WTC11 (cell line): Measurements from ENCODE around the gene AKAP8. TPM values are rescaled to one million over a fixed set of nuclear protein-coding genes. Genes with fewer than 3 reads are reported as not detected.

Source experiments
- ATAC-seq: fragments of 200-7000 bp; cut with Tn5 transposase; 2 replicates; pipeline ENCODE4 v1.10.0; 2021; ENCODE audit warnings: mild to moderate bottlenecking, moderate library complexity
- CTCF ChIA-PET: fragments of 300-600 bp; sonication (Branson Sonifier 250); formaldehyde crosslinking; loops from one replicate; lab custom pipeline; 2021; ENCODE audit warnings: antibody characterized with exemption; lab: Charles Lee
- POLR2A ChIA-PET: fragments of 350-600 bp; sonication (Branson Sonifier 250); formaldehyde crosslinking; loops from one replicate; lab custom pipeline; 2021; ENCODE audit warnings: antibody characterized with exemption; lab: Charles Lee
- DNase-seq: peaks from one replicate; pipeline ENCODE4 v3.0.0; 2021; ENCODE audit warnings: low spot score
- H3K27ac Mint-ChIP-seq: 2 replicates; pipeline ENCODE4 v1.8.0; 2021; ENCODE audit warnings: mixed read lengths
- H3K27me3 Mint-ChIP-seq: 2 replicates; pipeline ENCODE4 v1.8.0; 2021; ENCODE audit warnings: low read depth, mild to moderate bottlenecking, moderate library complexity, mixed read lengths
- H3K36me3 Mint-ChIP-seq: 2 replicates; pipeline ENCODE4 v1.8.0; 2021; ENCODE audit warnings: mixed read lengths
- H3K4me1 Mint-ChIP-seq: 2 replicates; pipeline ENCODE4 v1.8.0; 2022; ENCODE audit warnings: mixed read lengths
- H3K4me3 Mint-ChIP-seq: 2 replicates; pipeline ENCODE4 v1.8.0; 2021; ENCODE audit warnings: mild to moderate bottlenecking, moderate library complexity, mixed read lengths
- H3K9me3 Mint-ChIP-seq: 2 replicates; pipeline ENCODE4 v1.8.0; 2021; ENCODE audit warnings: mixed read lengths
- CBFB ChIP-seq: sonication (generic); formaldehyde crosslinking; IDR thresholded peaks from 2 replicates; pipeline ENCODE4 v1.8.1; 2022; ENCODE audit warnings: mild to moderate bottlenecking, low read depth, missing genetic modification reagents
- CDX4 ChIP-seq: fragments of 250-450 bp; sonication (Bioruptor Pico); IDR thresholded peaks from 2 replicates; pipeline ENCODE4 v1.9.0; 2021; ENCODE audit warnings: moderate library complexity, mild to moderate bottlenecking, inconsistent platforms, borderline replicate concordance
- ELF4 ChIP-seq: sonication (generic); formaldehyde crosslinking; IDR thresholded peaks from 2 replicates; pipeline ENCODE4 v1.8.1; 2022; ENCODE audit warnings: low read depth, mild to moderate bottlenecking, moderate library complexity, missing genetic modification reagents
- FOXJ3 ChIP-seq: sonication (generic); formaldehyde crosslinking; IDR thresholded peaks from 2 replicates; pipeline ENCODE4 v1.9.0; 2021; ENCODE audit warnings: missing genetic modification reagents, mild to moderate bottlenecking, borderline replicate concordance
- FOXP1 ChIP-seq: sonication (generic); formaldehyde crosslinking; IDR thresholded peaks from 2 replicates; pipeline ENCODE4 v1.8.0; 2022; ENCODE audit warnings: missing genetic modification reagents, mild to moderate bottlenecking, moderate library complexity, borderline replicate concordance
- GABPB1 ChIP-seq: sonication (generic); formaldehyde crosslinking; IDR thresholded peaks from 2 replicates; pipeline ENCODE4 v1.8.1; 2023; ENCODE audit warnings: mild to moderate bottlenecking, missing genetic modification reagents
- IRF2 ChIP-seq: sonication (generic); formaldehyde crosslinking; IDR thresholded peaks from 2 replicates; pipeline ENCODE4 v1.8.0; 2022; ENCODE audit warnings: low read depth, missing genetic modification reagents, borderline replicate concordance
- JAZF1 ChIP-seq: fragments of 250-450 bp; sonication (Bioruptor Pico); IDR thresholded peaks from 2 replicates; pipeline ENCODE4 v1.9.0; 2021; ENCODE audit warnings: moderate library complexity, mild to moderate bottlenecking, inconsistent platforms
- KAT7 ChIP-seq: sonication (generic); formaldehyde crosslinking; IDR thresholded peaks from 2 replicates; pipeline ENCODE4 v1.8.1; 2023; ENCODE audit warnings: missing genetic modification reagents, mild to moderate bottlenecking, borderline replicate concordance
- NR3C1 ChIP-seq: sonication (generic); formaldehyde crosslinking; conservative IDR thresholded peaks from 2 replicates; pipeline ENCODE4 v1.8.1; 2023; ENCODE audit warnings: low read depth, mild to moderate bottlenecking, missing genetic modification reagents
- PRDM15 ChIP-seq: sonication (generic); formaldehyde crosslinking; IDR thresholded peaks from 2 replicates; pipeline ENCODE4 v1.8.0; 2022; ENCODE audit warnings: missing genetic modification reagents
- SMAD3 ChIP-seq: sonication (generic); formaldehyde crosslinking; IDR thresholded peaks from 2 replicates; pipeline ENCODE4 v1.8.0; 2022; ENCODE audit warnings: missing genetic modification reagents, mild to moderate bottlenecking, borderline replicate concordance
- SP1 ChIP-seq: sonication (generic); formaldehyde crosslinking; conservative IDR thresholded peaks from 2 replicates; pipeline ENCODE4 v1.8.1; 2022; ENCODE audit warnings: missing genetic modification reagents
- TEAD1 ChIP-seq: sonication (generic); formaldehyde crosslinking; IDR thresholded peaks from 2 replicates; pipeline ENCODE4 v1.8.0; 2022; ENCODE audit warnings: mild to moderate bottlenecking, missing genetic modification reagents
- ZBTB43 ChIP-seq: sonication (generic); formaldehyde crosslinking; IDR thresholded peaks from 2 replicates; pipeline ENCODE4 v1.8.1; 2023; ENCODE audit warnings: mild to moderate bottlenecking, missing genetic modification reagents
- ZNF121 ChIP-seq: sonication (generic); formaldehyde crosslinking; IDR thresholded peaks from 2 replicates; pipeline ENCODE4 v1.8.0; 2023; ENCODE audit warnings: missing genetic modification reagents
- ZNF416 ChIP-seq: fragments of 250-450 bp; sonication (Bioruptor Pico); IDR thresholded peaks from 2 replicates; pipeline ENCODE4 v1.9.0; 2021; ENCODE audit warnings: mild to moderate bottlenecking, inconsistent platforms
- ZNF532 ChIP-seq: fragments of 250-450 bp; sonication (Bioruptor Pico); IDR thresholded peaks from 2 replicates; pipeline ENCODE4 v1.9.0; 2021; ENCODE audit warnings: mild to moderate bottlenecking, borderline replicate concordance
- total RNA-seq: library from RNA; stranded (reverse); gene quantifications from 3 replicates; pipeline ENCODE4 v1.2.3, GENCODE V29; 2021
- TF ChIP-seq, protein P1 (sequence below): sonication (generic); formaldehyde crosslinking; IDR thresholded peaks from 2 replicates; pipeline ENCODE4 v1.8.1; 2023; ENCODE audit warnings: mild to moderate bottlenecking, moderate library complexity, missing genetic modification reagents
- TF ChIP-seq, protein P2 (sequence below): sonication (generic); formaldehyde crosslinking; IDR thresholded peaks from 2 replicates; pipeline ENCODE4 v1.8.0; 2022; ENCODE audit warnings: mild to moderate bottlenecking, missing genetic modification reagents
- TF ChIP-seq, protein P3 (sequence below): fragments of 200-600 bp; IDR thresholded peaks from 2 replicates; pipeline ENCODE4 v1.8.0; 2022; ENCODE audit warnings: antibody characterized with exemption
- TF ChIP-seq, protein P4 (sequence below): sonication (generic); formaldehyde crosslinking; conservative IDR thresholded peaks from 2 replicates; pipeline ENCODE4 v1.8.1; 2022; ENCODE audit warnings: mild to moderate bottlenecking, missing genetic modification reagents

Gene AKAP8
- total RNA-seq, 1 experiment from 2014 or later, result 65.9 TPM

DNA sequence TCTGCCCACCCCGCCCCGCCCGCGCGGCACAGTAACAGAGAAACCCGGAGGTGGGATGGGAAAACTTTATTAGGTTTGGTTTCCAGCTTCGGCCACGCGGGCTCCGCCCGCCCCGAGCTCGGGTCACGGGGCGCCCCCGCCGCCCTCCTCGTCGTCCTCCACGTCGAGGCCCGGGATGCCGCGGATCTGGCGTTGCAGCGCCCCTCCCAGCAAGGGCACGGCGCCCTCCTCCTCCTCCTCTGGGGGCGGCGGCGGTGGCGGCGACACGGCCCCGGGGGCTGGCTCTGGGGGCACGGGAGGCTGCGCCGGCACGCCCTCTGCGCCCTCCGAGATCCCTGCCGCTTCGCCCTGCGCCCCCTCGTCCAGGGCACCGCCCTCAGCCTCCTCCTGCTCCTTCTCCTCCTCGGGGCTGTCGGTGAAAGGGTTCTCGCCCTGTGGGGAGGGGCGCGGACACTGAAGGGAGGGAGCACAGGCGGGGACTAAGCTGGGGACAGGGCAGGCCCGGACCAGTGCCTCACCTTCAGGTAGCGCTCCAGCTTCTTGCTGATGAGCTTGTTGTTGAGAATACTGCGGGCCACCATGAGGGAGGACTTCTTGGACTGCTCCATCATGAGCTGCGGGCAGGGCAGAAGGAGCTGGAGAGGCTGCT is 536 bp upstream of the AKAP8 start:
- ATAC-seq (peak; percentile 53), DNase-seq (peak; percentile 78)
- ChIA-PET CTCF (interaction anchor here (0.5 to 4.5 kb wide), 18 partner anchors 15 to 974 kb away, joined by 3 to 22 read pairs (median 5); partner anchors contain the start of genes AKAP8L and BRD4), POLR2A (interaction anchor here (0.5 to 2.4 kb wide), 19 partner anchors 9 to 1204 kb away, joined by 3 to 31 read pairs (median 4); partner anchors contain the start of genes AKAP8L, BRD4 and EPHX3)
- H3K36me3 Mint-ChIP-seq, result no peaks in the 10 kb centered on the region; the same call in 1 of the 2 replicates
- H3K9me3 Mint-ChIP-seq, result no peaks in the 10 kb centered on the region
- H3K4me1 Mint-ChIP-seq, result peaks cover 29% of the 10 kb centered on the region
- H3K27me3 Mint-ChIP-seq, result no peaks in the 10 kb centered on the region
- peak overlapping the region; percentile 82 for H3K27ac Mint-ChIP-seq
- peak overlapping the region; percentile 99 for H3K4me3 Mint-ChIP-seq
- TF ChIP-seq, protein P1, sequence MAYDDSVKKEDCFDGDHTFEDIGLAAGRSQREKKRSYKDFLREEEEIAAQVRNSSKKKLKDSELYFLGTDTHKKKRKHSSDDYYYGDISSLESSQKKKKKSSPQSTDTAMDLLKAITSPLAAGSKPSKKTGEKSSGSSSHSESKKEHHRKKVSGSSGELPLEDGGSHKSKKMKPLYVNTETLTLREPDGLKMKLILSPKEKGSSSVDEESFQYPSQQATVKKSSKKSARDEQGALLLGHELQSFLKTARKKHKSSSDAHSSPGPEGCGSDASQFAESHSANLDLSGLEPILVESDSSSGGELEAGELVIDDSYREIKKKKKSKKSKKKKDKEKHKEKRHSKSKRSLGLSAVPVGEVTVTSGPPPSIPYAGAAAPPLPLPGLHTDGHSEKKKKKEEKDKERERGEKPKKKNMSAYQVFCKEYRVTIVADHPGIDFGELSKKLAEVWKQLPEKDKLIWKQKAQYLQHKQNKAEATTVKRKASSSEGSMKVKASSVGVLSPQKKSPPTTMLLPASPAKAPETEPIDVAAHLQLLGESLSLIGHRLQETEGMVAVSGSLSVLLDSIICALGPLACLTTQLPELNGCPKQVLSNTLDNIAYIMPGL (CRISPR knock-in tag), result no peak
- TF ChIP-seq NR3C1 (CRISPR knock-in tag) (no peak), GABPB1 (no peak; the same call in 1 of the 2 replicates), SP1 (CRISPR knock-in tag) (peak; percentile 61), TEAD1 (no peak), FOXP1 (peak; percentile 35; the same call in 1 of the 2 replicates), ELF4 (CRISPR knock-in tag) (no peak), JAZF1 (CRISPR knock-in tag) (no peak), CBFB (CRISPR knock-in tag) (no peak), CDX4 (CRISPR knock-in tag) (no peak), PRDM15 (CRISPR knock-in tag) (no peak), KAT7 (CRISPR knock-in tag) (0 out of 2 replicates have a peak, but pooled peaks have one; percentile 3), ZBTB43 (CRISPR knock-in tag) (no peak), SMAD3 (CRISPR knock-in tag) (peak; percentile 38; the same call in 1 of the 2 replicates), ZNF416 (CRISPR knock-in tag) (0 out of 2 replicates have a peak, but pooled peaks have one; percentile 33), ZNF121 (CRISPR knock-in tag) (peak; percentile 74), FOXJ3 (CRISPR knock-in tag) (no peak), ZNF532 (CRISPR knock-in tag) (no peak), IRF2 (CRISPR knock-in tag) (no peak)
- TF ChIP-seq, protein P2, sequence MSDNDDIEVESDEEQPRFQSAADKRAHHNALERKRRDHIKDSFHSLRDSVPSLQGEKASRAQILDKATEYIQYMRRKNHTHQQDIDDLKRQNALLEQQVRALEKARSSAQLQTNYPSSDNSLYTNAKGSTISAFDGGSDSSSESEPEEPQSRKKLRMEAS (CRISPR knock-in tag), result peak; percentile 31; the same call in 1 of the 2 replicates
- TF ChIP-seq, protein P3, sequence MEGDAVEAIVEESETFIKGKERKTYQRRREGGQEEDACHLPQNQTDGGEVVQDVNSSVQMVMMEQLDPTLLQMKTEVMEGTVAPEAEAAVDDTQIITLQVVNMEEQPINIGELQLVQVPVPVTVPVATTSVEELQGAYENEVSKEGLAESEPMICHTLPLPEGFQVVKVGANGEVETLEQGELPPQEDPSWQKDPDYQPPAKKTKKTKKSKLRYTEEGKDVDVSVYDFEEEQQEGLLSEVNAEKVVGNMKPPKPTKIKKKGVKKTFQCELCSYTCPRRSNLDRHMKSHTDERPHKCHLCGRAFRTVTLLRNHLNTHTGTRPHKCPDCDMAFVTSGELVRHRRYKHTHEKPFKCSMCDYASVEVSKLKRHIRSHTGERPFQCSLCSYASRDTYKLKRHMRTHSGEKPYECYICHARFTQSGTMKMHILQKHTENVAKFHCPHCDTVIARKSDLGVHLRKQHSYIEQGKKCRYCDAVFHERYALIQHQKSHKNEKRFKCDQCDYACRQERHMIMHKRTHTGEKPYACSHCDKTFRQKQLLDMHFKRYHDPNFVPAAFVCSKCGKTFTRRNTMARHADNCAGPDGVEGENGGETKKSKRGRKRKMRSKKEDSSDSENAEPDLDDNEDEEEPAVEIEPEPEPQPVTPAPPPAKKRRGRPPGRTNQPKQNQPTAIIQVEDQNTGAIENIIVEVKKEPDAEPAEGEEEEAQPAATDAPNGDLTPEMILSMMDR, result no peak
- TF ChIP-seq, protein P4, sequence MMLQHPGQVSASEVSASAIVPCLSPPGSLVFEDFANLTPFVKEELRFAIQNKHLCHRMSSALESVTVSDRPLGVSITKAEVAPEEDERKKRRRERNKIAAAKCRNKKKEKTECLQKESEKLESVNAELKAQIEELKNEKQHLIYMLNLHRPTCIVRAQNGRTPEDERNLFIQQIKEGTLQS (CRISPR knock-in tag), result no peak
